PFSK-1 (cell line): ENCODE measurements around the gene PHLPP1.

Source experiments
- FOXP2 ChIP-seq: optimal IDR thresholded peaks from 2 replicates; pipeline ENCODE3; 2011; ENCODE audit warnings: borderline replicate concordance, control low read depth, inconsistent platforms; ENCODE audit not compliant: insufficient read depth; ENCODE audit errors: extremely low read length, extremely low read depth
- POLR2AphosphoS5 ChIP-seq: IDR thresholded peaks from 2 replicates; pipeline ENCODE4 v1.6.1; 2012; ENCODE audit warnings: low read depth, mild to moderate bottlenecking, control low read depth, low read length, moderate library complexity
- SIN3A ChIP-seq: IDR thresholded peaks from 2 replicates; pipeline ENCODE4 v1.6.1; 2012; ENCODE audit warnings: mild to moderate bottlenecking, low read length, moderate library complexity, borderline replicate concordance; ENCODE audit not compliant: insufficient read depth
- TAF1 ChIP-seq: IDR thresholded peaks from 2 replicates; pipeline ENCODE4 v1.6.1; 2012; ENCODE audit warnings: low read length, control low read depth, borderline replicate concordance; ENCODE audit not compliant: insufficient read depth
- TF ChIP-seq, protein P1 (sequence below), 2 experiments: IDR thresholded peaks; 2 replicates each; pipeline versions ENCODE4 v1.6.1 to v1.8.0; 2011 to 2012; ENCODE audit warnings: low read depth in 2 of 2, low read length in 2 of 2, control low read depth in 1 of 2, inconsistent platforms in 1 of 2, mild to moderate bottlenecking in 1 of 2, moderate library complexity in 1 of 2; ENCODE audit not compliant: insufficient read depth in 1 of 2

The PHLPP1 gene

GRCh38 chr18:62847081-62847480 lies 131.7 kb downstream of the PHLPP1 start:
- TF ChIP-seq TAF1, result no peak
- TF ChIP-seq, protein P1, sequence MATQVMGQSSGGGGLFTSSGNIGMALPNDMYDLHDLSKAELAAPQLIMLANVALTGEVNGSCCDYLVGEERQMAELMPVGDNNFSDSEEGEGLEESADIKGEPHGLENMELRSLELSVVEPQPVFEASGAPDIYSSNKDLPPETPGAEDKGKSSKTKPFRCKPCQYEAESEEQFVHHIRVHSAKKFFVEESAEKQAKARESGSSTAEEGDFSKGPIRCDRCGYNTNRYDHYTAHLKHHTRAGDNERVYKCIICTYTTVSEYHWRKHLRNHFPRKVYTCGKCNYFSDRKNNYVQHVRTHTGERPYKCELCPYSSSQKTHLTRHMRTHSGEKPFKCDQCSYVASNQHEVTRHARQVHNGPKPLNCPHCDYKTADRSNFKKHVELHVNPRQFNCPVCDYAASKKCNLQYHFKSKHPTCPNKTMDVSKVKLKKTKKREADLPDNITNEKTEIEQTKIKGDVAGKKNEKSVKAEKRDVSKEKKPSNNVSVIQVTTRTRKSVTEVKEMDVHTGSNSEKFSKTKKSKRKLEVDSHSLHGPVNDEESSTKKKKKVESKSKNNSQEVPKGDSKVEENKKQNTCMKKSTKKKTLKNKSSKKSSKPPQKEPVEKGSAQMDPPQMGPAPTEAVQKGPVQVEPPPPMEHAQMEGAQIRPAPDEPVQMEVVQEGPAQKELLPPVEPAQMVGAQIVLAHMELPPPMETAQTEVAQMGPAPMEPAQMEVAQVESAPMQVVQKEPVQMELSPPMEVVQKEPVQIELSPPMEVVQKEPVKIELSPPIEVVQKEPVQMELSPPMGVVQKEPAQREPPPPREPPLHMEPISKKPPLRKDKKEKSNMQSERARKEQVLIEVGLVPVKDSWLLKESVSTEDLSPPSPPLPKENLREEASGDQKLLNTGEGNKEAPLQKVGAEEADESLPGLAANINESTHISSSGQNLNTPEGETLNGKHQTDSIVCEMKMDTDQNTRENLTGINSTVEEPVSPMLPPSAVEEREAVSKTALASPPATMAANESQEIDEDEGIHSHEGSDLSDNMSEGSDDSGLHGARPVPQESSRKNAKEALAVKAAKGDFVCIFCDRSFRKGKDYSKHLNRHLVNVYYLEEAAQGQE (IDR thresholded peaks at IDR 0.05; ENCODE audit: insufficient read depth in 1 of 2, low read depth in 2 of 2, low read length in 2 of 2), result no peak; a peak in 1 of 4 replicates
- TF ChIP-seq POLR2AphosphoS5, result no peak
- no peak for TF ChIP-seq SIN3A
- TF ChIP-seq FOXP2, result no peak

DNA sequence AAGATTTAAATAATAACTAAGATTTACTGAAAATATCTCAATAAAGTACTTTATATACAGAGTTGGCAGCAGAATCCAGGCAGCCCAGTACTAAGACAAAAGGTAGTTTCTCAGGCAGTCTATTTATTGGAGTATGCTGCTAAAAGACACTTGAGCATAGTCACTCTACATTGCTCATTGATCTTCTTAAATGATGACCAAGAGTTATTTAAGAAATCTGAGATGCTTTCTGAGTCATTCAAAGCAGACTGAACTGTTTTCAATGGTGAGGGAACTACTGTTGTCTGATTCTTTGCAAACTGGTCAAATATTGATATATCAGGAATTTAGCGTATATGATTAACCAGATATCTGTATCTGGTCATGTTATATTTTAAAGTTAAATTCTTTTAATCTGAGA lies 133.6 kb downstream of the PHLPP1 start:
- TF ChIP-seq, protein P1 (IDR thresholded peaks at IDR 0.05; ENCODE audit: insufficient read depth in 1 of 2, low read depth in 2 of 2, low read length in 2 of 2), result no peak
- TF ChIP-seq POLR2AphosphoS5, result no peak
- no peak for TF ChIP-seq SIN3A
- no peak for TF ChIP-seq FOXP2
- TF ChIP-seq TAF1, result no peak

DNA sequence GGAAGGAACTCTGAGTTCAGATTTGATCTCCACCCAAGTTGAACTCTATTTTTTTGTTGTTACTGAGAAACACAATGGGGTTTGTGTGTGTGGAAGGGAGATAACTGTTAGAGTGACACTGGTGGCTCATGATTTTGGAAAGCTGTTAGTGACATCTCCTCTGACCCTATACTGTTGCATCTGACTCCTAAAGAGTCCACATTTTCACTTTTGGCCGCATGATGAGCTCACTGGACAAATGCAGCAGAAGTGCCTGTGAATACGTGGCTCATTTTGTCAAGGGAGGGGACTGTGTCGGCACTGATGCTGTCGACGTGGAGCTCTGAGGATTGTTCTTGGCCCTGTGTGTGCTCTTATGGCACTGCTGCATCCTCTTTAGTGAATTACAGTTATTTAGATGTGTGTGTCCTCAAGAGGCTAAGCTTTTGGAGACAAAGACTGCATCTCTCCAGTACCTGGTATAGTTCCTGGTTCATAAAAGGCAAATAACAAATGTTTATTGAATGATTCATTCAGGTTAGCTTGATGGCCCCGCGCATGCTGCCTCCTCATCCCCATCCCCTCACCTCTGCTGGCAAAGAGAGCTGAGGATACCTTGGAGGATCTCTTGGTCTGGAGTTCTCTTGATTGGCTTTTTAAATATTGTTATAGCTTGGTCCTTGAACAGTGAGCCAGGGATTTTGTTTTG lies 135.4 kb downstream of the PHLPP1 start:
- TF ChIP-seq TAF1, result no peak
- TF ChIP-seq, protein P1 (IDR thresholded peaks at IDR 0.05; ENCODE audit: insufficient read depth in 1 of 2, low read depth in 2 of 2, low read length in 2 of 2), result no peak

- no peak for TF ChIP-seq SIN3A
- TF ChIP-seq, protein P1 (IDR thresholded peaks at IDR 0.05; ENCODE audit: insufficient read depth in 1 of 2, low read depth in 2 of 2, low read length in 2 of 2), result no peak
- TF ChIP-seq POLR2AphosphoS5, result no peak
- TF ChIP-seq FOXP2, result no peak
- TF ChIP-seq TAF1, result no peak
Measured at GRCh38 chr18:62852851-62853250, 137.5 kb downstream of the PHLPP1 start.

GRCh38 chr18:62856294-62856693 lies 141.0 kb downstream of the PHLPP1 start:
- TF ChIP-seq, protein P1 (IDR thresholded peaks at IDR 0.05; ENCODE audit: insufficient read depth in 1 of 2, low read depth in 2 of 2, low read length in 2 of 2), result no peak
- no peak for TF ChIP-seq TAF1
- TF ChIP-seq FOXP2, result no peak
